DOHH2 (cell line): ENCODE results near the gene CNNM4.

ENCODE experiments used
- EZH2phosphoT487 ChIP-seq: fragments of 200-600 bp; sonication (generic); IDR thresholded peaks from 2 replicates; pipeline ENCODE4 v1.6.1; 2017; ENCODE audit warnings: borderline replicate concordance, mild to moderate bottlenecking, antibody characterized with exemption, low read length, moderate library complexity, mixed read lengths
- TF ChIP-seq, protein P1 (sequence below): fragments of 200-600 bp; sonication (generic); IDR thresholded peaks from one replicate; pipeline ENCODE4 v1.5.1; 2014; ENCODE audit warnings: antibody characterized with exemption, mild to moderate bottlenecking, low read depth, low read length; ENCODE audit not compliant: poor library complexity, severe bottlenecking

DNA sequence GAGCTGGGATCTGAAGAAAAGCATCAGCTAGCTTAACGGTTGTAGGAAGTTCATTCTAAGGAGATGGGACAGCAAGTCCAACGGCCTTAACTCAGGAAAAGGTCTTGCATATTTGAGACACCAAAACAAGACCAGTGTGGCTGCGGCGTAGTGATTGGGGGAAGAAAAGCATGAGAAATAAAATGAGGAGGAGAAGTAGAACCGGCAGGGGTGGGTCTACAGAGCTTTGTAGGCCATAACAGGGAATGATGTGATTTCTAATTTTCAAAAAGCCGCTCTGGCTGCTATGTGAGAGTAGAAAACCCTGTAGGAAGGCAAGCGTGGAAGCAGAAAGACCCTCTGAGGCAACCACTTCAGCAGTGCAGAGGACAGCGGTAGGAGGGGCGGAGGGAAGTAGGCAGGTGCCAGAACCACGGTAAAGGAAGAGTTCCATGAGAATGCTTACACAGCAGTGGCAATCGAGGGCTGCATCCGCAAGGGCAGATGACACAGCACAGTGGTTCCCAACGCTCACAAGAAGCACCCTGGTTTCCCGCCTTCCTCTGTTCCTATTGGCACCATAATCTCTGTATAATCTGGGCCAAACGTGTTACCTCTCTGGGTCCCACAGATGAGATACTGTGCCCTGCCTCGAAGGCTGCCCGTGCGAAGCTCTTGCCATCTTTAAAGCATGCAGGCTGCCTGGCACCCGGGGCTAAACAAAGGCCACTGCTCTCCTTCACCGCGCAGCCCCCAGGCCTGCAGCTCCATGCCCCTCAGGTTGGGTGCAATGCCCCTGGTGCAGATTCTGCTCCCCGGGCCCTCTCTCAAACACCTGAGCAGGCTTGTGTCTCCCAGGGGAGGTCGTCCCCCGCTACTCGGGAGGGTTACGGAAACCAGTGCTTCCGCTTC, 96.3 kb downstream of the CNNM4 start:
- TF ChIP-seq, protein P1, sequence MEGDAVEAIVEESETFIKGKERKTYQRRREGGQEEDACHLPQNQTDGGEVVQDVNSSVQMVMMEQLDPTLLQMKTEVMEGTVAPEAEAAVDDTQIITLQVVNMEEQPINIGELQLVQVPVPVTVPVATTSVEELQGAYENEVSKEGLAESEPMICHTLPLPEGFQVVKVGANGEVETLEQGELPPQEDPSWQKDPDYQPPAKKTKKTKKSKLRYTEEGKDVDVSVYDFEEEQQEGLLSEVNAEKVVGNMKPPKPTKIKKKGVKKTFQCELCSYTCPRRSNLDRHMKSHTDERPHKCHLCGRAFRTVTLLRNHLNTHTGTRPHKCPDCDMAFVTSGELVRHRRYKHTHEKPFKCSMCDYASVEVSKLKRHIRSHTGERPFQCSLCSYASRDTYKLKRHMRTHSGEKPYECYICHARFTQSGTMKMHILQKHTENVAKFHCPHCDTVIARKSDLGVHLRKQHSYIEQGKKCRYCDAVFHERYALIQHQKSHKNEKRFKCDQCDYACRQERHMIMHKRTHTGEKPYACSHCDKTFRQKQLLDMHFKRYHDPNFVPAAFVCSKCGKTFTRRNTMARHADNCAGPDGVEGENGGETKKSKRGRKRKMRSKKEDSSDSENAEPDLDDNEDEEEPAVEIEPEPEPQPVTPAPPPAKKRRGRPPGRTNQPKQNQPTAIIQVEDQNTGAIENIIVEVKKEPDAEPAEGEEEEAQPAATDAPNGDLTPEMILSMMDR: no peak
- no peak for TF ChIP-seq EZH2phosphoT487
